Liver (tissue), 3 donors: Measurements from ENCODE around the gene DOK5.

Source experiments
- CTCF ChIP-seq: fragments of 150-350 bp; IDR thresholded peaks from 2 replicates; pipeline ENCODE4 v1.5.1; 2017; ENCODE audit warnings: improper control_type of control experiment, low read depth, low read length; ENCODE audit not compliant: missing input control
- EGR1 ChIP-seq, 2 donors: IDR thresholded peaks; 2 replicates each; pipeline ENCODE4 v1.6.1; 2016 to 2018; ENCODE audit warnings: antibody characterized with exemption in 2 of 2, low read depth in 2 of 2
- GABPA ChIP-seq, 2 donors: IDR thresholded peaks in 1 of 2; conservative IDR thresholded peaks in 1 of 2; 2 replicates each; pipeline ENCODE4 v1.6.1; 2016; ENCODE audit warnings: antibody characterized with exemption in 2 of 2, mild to moderate bottlenecking in 1 of 2, moderate library complexity in 1 of 2
- JUND ChIP-seq, 2 donors: IDR thresholded peaks; 2 replicates each; pipeline ENCODE4 v1.6.1; 2016; ENCODE audit warnings: antibody characterized with exemption in 2 of 2
- SP1 ChIP-seq: IDR thresholded peaks from 2 replicates; pipeline ENCODE4 v1.6.1; 2018; ENCODE audit warnings: antibody characterized with exemption, mild to moderate bottlenecking
- TAF1 ChIP-seq: conservative IDR thresholded peaks from 2 replicates; pipeline ENCODE4 v1.6.1; 2016; ENCODE audit warnings: antibody characterized with exemption, mild to moderate bottlenecking
- TF ChIP-seq, protein P1 (sequence below): IDR thresholded peaks from 2 replicates; pipeline ENCODE4 v1.6.1; 2016; ENCODE audit warnings: antibody characterized with exemption
- TF ChIP-seq, protein P2 (sequence below): IDR thresholded peaks from 2 replicates; pipeline ENCODE4 v1.6.1; 2016; ENCODE audit warnings: antibody characterized with exemption, mild to moderate bottlenecking
- donor health status: healthy.
- donor health status: healthy.

DNA sequence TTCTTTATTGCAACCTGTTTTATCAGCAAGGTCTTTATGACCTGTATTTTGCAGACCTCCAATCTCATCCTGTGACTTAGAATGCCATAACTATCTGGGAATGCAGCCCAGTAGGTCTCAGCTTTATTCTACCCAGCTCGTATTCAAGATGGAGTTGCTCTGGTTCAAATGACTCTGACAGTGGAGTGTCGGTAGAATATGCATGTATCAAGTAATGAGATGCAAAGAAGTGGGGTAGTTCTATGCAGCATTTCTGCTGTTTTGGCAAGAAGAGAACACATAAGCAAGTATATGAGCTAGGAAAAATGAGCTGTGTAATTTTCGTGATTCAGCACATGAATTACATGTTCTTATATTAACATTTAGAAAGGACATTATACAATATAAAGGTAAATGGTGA lies 185.9 kb downstream of the DOK5 start:
- TF ChIP-seq CTCF (no peak), SP1 (no peak), EGR1 (IDR thresholded peaks at IDR 0.05; ENCODE audit: low read depth in 2 of 2) (no peak), GABPA (IDR thresholded peaks at IDR 0.05 in 1 of 2, conservative IDR thresholded peaks at IDR 0.05 in 1 of 2) (no peak), JUND (IDR thresholded peaks at IDR 0.05) (no peak), TAF1 (no peak)
- TF ChIP-seq, protein P1, sequence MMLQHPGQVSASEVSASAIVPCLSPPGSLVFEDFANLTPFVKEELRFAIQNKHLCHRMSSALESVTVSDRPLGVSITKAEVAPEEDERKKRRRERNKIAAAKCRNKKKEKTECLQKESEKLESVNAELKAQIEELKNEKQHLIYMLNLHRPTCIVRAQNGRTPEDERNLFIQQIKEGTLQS = no peak
- TF ChIP-seq, protein P2, sequence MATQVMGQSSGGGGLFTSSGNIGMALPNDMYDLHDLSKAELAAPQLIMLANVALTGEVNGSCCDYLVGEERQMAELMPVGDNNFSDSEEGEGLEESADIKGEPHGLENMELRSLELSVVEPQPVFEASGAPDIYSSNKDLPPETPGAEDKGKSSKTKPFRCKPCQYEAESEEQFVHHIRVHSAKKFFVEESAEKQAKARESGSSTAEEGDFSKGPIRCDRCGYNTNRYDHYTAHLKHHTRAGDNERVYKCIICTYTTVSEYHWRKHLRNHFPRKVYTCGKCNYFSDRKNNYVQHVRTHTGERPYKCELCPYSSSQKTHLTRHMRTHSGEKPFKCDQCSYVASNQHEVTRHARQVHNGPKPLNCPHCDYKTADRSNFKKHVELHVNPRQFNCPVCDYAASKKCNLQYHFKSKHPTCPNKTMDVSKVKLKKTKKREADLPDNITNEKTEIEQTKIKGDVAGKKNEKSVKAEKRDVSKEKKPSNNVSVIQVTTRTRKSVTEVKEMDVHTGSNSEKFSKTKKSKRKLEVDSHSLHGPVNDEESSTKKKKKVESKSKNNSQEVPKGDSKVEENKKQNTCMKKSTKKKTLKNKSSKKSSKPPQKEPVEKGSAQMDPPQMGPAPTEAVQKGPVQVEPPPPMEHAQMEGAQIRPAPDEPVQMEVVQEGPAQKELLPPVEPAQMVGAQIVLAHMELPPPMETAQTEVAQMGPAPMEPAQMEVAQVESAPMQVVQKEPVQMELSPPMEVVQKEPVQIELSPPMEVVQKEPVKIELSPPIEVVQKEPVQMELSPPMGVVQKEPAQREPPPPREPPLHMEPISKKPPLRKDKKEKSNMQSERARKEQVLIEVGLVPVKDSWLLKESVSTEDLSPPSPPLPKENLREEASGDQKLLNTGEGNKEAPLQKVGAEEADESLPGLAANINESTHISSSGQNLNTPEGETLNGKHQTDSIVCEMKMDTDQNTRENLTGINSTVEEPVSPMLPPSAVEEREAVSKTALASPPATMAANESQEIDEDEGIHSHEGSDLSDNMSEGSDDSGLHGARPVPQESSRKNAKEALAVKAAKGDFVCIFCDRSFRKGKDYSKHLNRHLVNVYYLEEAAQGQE = no peak
